ENCODE results near the gene CYB561D2.
"Not testable (repeated sequence)": the region's sequence is repeated elsewhere in the genome, so short reads cannot be mapped to it uniquely, and the experiment has no call there.

The CYB561D2 gene, protein sequence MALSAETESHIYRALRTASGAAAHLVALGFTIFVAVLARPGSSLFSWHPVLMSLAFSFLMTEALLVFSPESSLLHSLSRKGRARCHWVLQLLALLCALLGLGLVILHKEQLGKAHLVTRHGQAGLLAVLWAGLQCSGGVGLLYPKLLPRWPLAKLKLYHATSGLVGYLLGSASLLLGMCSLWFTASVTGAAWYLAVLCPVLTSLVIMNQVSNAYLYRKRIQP

DNA sequence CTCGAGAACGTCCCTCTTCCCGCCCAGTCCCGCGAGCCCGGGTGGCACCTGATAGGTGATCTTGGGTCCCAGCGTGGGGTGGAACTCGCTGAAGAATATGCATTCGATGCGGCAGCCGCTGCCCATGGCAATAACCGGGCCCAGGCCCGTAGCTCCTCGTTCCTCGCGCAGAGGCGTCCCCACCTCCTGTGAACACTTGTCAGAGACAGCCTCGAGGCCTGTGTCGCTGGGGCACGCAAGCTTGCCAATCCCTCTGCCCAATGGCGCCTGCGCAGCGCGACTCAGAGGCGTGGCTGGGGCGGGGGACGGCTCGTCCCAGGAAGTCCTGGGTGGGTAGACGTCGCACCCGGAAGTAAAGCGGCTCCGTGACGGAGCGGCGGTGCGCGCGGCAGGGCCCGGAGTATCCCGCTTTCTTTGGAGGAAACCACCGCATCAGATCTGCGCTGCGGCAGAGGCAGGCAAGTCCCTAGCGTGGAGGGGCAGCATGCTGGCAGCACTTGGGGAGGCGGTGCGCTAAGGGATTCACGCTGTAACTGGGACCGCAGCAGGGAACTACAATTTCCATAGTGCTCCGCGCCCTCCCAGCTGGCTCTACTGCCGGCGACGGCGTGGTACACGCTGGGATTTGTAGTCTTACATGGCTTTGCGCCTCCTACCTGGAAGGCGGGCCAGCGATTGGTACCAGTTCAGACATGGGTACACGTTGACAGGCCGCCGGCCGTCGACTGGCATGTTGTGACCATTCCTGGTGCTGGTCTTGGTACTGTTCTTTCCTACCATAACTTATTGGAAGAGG lies at the start of gene CYB561D2, which contains the start of gene NPRL2:
TSS of gene CYB561D2 (plus strand) at position 336 of the 796 bp plus-strand sequence. CDS start 572 bp downstream, outside the sequence.
TSS of gene NPRL2 (minus strand) at position 249 of the 796 bp plus-strand sequence. CDS start at position 126, 123 bp downstream.
- Histone ChIP-seq H3K27me3 (ENCODE audit: low read depth) (no peaks in the 10 kb centered on the region), H3K4me3 (peak within 1 kb of the TSS; percentile 90), H3K9me3 (no peaks in the 10 kb centered on the region), H3K36me3 (replicated peaks) (peaks cover 45% of the 10 kb centered on the region), H3K4me1 (peaks cover 9% of the 10 kb centered on the region)
- in situ Hi-C loops (cut with MboI; ENCODE audit: low sequenced_read_pairs), result loop anchor here (10.0 kb wide), 1 partner anchor 1034 kb away; the partner anchor contains the start of gene MANF
- DNase-seq (ENCODE audit: low spot score in 2 of 2), result peak; percentile 89 to 99

DNA sequence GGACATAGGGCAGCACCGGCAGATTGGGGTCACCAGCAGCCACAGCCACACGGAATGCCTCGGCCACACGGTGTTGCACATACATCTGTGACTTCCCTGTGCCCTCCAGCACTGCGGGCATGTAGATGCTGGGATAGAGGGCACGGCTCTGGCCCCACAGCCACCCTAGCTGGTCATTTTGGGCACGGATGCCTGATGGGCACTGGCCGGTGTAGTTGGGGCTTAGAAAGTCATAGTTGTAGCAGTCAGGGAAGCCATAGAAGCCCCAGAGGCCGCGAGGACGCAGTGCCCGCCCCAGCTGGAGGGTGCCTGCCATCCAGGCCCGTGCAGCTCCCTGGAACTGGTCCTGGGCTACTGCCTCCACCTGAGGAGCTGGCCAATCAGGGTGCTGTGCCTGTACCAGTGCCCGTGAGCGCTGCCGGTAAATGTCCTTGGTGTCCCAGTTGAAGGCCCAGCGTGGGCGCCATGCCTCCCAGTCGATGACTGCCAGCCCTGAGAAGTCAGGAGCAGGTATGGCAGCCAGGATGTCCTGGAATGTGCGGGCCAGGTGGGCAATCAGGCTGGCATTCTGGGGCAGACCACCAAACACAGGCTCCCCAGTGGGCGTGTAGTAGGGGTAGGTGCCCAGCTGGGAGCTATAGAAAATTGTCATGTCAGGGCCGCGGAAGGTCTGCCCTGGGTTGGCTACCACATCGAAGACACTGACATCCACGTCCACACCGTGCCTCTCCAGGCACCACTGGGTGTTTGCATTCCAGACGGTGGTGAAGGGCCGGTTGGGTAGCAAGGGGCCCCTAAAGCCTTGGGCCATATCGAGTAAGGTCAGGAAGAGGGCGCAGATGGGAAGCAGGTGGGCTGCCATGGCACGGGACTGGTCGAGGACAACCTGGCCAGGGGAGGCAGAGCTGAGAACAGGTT lies 48.3 kb upstream of the CYB561D2 start:
- no peak for DNase-seq (ENCODE audit: low spot score in 2 of 2)
- no peaks in the 10 kb centered on the region for H3K36me3 ChIP-seq (replicated peaks)
- peaks cover 11% of the 10 kb centered on the region for H3K9me3 ChIP-seq
- no peaks in the 10 kb centered on the region for H3K27me3 ChIP-seq (ENCODE audit: low read depth)
- H3K4me1 ChIP-seq, result peaks cover 12% of the 10 kb centered on the region
- in situ Hi-C loops (cut with MboI; ENCODE audit: low sequenced_read_pairs), result no loop called here
- H3K4me3 ChIP-seq, result no peak overlapping the region

DNA sequence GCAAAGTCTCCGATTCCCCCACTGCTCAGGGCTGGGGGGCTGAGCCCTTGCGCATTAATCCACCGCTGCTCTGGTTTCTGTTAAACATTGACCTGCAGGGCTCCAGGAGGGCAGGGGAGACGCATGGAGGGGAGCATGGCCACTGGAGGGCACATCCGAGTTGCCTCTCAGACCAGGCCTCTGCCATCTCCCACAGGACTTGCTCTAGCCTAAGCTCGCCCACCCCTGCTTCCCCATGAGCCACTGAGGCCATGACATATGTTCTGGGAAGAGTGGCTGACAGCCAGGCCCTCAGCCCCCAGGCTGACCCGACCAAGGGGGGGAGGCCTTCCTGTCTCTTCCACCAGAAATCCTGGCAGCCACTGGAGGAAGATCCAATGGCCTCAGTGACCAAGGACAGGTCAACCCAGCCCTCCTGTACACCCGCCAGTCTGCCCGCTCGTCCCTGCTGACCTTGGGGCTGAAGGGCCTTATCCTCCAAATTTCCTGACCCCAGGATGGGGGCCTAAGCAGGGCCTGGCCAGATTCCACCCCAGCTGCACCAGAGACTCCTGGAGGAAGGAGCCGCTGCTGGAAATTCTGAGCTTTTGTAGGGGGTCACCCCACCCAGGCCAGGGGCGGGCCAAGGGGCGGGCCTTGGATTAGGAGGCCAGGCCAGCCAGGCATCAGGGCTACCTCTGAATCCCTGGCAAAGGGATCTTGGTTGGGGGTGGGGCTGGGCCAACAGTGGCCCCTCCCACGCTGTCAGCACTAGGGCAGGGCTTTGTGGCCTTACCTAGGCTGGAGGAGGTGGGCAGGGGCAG lies 47.4 kb upstream of the CYB561D2 start, which contains the start of gene HYAL1:
TSS of gene HYAL1 (minus strand) at position 562 of the 803 bp plus-strand sequence. CDS start 618 bp downstream, outside the sequence.
- in situ Hi-C loops (cut with MboI; ENCODE audit: low sequenced_read_pairs), result no loop called here
- peaks cover 10% of the 10 kb centered on the region for H3K4me1 ChIP-seq
- no peak within 1 kb of the TSS for H3K4me3 ChIP-seq
- H3K9me3 ChIP-seq, result peaks cover 14% of the 10 kb centered on the region
- no peaks in the 10 kb centered on the region for H3K36me3 ChIP-seq (replicated peaks)
- peak in 1 of 2 experiments; percentile 71 for DNase-seq (ENCODE audit: low spot score in 2 of 2)
- no peaks in the 10 kb centered on the region for H3K27me3 ChIP-seq (ENCODE audit: low read depth)

DNA sequence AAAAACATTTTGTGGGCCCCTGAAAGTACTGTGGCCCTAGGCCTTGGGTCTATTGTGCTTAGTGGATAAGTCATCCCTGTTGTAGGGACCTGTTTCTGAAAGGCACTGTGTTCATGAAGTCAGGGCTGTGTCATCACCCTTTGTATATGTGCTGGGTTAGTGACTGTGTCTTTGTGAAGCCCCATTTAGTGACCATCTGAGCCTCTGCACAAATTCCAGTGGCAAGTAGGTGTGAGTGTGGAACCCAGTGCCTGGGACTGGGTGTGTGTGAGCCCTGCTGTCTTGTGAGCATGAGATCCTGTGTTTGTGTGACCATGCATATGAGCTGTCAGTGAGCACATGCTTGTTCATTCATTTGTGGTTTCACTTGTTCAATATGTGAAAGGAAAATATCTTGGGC lies 46.1 kb upstream of the CYB561D2 start:
- H3K27me3 ChIP-seq (ENCODE audit: low read depth), result no peaks in the 10 kb centered on the region
- no peak overlapping the region for H3K4me3 ChIP-seq
- H3K9me3 ChIP-seq, result peaks cover 21% of the 10 kb centered on the region
- DNase-seq (ENCODE audit: low spot score in 2 of 2), result no peak
- in situ Hi-C loops (cut with MboI; ENCODE audit: low sequenced_read_pairs), result no loop called here
- H3K36me3 ChIP-seq (replicated peaks), result no peaks in the 10 kb centered on the region
- H3K4me1 ChIP-seq, result peaks cover 8% of the 10 kb centered on the region

DNA sequence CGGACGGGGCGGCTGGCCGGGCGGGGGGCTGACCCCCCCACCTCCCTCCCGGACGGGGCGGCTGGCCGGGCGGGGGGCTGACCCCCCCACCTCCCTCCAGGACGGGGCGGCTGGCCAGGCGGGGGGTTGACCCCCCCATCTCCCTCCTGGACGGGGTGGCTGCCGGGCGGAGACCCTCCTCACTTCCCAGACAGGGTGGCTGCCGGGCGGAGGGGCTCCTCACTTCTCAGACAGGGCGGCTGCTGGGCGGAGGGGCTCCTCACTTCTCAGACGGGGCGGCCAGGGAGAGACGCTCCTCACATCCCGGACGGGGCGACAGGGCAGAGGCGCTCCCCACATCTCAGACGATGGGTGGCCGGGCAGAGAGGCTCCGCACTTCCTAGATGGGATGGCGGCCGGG lies 38.6 kb upstream of the CYB561D2 start:
- H3K4me3 ChIP-seq; DNase-seq (ENCODE audit: low spot score in 2 of 2); in situ Hi-C loops (cut with MboI; ENCODE audit: low sequenced_read_pairs); H3K36me3 ChIP-seq (replicated peaks); H3K4me1 ChIP-seq; H3K27me3 ChIP-seq (ENCODE audit: low read depth): not testable (repeated sequence)
- H3K9me3 ChIP-seq, result peaks cover 12% of the 10 kb centered on the region

DNA sequence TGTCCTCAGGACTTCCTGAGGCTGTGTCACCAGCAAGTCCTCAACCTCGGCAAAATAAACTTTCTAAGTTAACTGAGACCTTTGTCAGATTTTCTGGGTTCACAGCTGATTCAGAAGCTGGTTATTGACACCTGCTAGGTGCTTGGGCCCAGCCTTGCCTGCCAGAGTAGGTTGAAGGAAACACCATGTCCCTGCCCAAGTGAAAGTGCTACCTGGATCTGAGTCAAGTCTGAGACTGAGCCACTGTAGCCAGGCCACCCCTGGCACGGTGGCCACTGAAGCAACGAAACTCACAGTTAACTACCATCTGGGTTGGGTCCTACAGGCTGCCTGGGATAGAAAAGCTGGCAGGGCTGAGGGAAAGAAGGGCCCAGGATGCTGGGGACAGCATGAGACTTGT lies 36.3 kb upstream of the CYB561D2 start:
- Histone ChIP-seq H3K27me3 (ENCODE audit: low read depth) (no peaks in the 10 kb centered on the region), H3K4me1 (no peaks in the 10 kb centered on the region), H3K9me3 (no peaks in the 10 kb centered on the region), H3K4me3 (no peak overlapping the region), H3K36me3 (replicated peaks) (peaks cover 22% of the 10 kb centered on the region)
- in situ Hi-C loops (cut with MboI; ENCODE audit: low sequenced_read_pairs), result no loop called here
- DNase-seq (ENCODE audit: low spot score in 2 of 2), result no peak

DNA sequence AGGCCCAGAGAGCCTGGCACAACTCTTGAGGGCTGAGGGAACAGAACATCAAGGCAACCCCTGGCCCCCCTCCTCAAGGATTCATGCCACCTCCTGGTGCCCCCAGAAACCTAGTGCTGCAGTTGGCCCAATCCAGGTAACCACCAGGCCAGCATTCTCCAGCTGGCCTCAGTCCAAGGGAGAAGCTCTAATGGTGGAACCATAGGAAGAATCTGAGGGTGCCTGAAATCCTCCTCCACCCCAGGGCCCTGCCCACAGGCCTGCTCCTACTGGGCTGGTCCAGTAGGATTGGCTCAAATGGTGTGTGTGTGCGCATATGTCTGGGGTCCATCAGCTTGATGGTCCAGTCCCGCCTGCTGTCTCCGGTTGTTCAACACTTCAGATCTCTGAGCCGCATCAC lies 35.8 kb upstream of the CYB561D2 start:
- H3K36me3 ChIP-seq (replicated peaks), result peaks cover 27% of the 10 kb centered on the region
- no peaks in the 10 kb centered on the region for H3K4me1 ChIP-seq
- DNase-seq (ENCODE audit: low spot score in 2 of 2), result no peak
- H3K9me3 ChIP-seq, result no peaks in the 10 kb centered on the region
- no peak overlapping the region for H3K4me3 ChIP-seq
- H3K27me3 ChIP-seq (ENCODE audit: low read depth), result no peaks in the 10 kb centered on the region
- in situ Hi-C loops (cut with MboI; ENCODE audit: low sequenced_read_pairs), result no loop called here

DNA sequence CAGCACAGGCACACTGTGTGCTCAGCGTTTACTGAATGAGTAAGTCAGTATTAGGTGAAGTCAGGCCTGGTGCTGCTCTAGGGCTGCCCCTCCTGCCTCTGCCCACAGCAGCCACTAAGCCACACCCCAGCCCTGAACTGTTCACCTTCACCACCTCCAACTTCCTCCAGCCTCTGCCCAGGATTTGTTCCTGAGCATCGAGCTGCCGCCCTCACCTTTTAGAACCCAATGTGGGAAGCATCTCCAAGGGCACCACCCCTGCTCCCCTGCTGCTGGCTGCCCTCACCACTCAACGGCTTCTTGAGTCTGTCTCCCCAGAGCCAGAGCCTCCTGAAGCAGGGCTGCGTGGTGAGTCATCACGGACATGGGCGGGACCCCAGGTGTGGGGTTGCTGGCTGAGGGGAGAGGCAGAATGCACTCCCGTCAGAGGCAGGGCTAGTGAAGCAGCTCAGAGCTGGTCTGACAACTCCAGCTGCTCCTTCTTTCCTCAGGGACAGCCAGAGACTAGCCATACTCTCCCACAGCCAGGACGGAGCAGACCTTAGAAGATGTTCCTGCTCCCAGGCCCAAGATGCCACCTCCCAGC lies 33.9 kb upstream of the CYB561D2 start:
- Histone ChIP-seq H3K4me1 (peaks cover 7% of the 10 kb centered on the region), H3K9me3 (no peaks in the 10 kb centered on the region), H3K36me3 (replicated peaks) (peaks cover 33% of the 10 kb centered on the region), H3K27me3 (ENCODE audit: low read depth) (no peaks in the 10 kb centered on the region), H3K4me3 (no peak overlapping the region)
- in situ Hi-C loops (cut with MboI; ENCODE audit: low sequenced_read_pairs), result no loop called here
- no peak for DNase-seq (ENCODE audit: low spot score in 2 of 2)

DNA sequence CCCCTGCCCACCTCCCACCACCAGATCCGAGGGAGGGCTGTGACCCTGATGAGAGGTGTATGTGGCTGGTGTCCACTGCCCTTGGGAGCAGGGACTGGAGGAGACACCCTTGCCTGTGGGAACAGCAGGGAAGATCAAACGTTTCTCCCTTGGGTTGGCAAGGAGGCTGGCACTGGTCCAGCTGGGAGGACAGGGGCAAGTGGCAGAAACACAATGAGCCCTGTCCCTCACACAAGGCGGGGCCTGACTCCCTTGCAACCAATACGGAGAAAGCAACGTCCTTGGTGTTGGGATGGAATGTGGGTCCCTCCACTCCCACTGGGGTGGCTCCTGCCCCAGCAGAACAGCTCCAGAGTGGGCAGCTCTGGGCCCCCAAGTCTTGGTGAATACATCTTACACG lies 33.4 kb upstream of the CYB561D2 start:
- Histone ChIP-seq H3K9me3 (no peaks in the 10 kb centered on the region), H3K36me3 (replicated peaks) (peaks cover 33% of the 10 kb centered on the region), H3K27me3 (ENCODE audit: low read depth) (no peaks in the 10 kb centered on the region), H3K4me3 (no peak overlapping the region), H3K4me1 (peaks cover 10% of the 10 kb centered on the region)
- DNase-seq (ENCODE audit: low spot score in 2 of 2), result no peak
- in situ Hi-C loops (cut with MboI; ENCODE audit: low sequenced_read_pairs), result no loop called here

DNA sequence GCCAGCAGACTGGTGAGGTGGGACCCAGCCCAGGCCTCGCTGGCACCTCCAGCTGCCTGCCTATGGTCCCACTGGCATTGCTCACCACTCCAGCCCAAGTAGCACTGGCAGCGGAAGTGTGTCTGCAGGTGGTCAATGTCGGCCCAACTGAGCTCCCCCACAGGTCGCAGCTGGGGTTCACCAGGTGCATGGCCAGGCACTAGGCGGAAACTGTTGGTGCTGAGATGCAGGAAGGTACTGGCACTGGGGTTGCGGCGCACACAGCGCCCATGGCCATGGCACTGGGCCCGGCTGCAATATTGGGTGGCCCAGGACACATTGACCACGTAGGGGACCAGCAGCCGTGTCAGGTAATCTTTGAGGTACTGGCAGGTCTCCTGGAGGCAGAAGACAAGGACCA lies 32.5 kb upstream of the CYB561D2 start:
- no peak overlapping the region for H3K4me3 ChIP-seq
- no peak for DNase-seq (ENCODE audit: low spot score in 2 of 2)
- peaks cover 10% of the 10 kb centered on the region for H3K4me1 ChIP-seq
- in situ Hi-C loops (cut with MboI; ENCODE audit: low sequenced_read_pairs), result no loop called here
- H3K9me3 ChIP-seq, result no peaks in the 10 kb centered on the region
- no peaks in the 10 kb centered on the region for H3K27me3 ChIP-seq (ENCODE audit: low read depth)
- peaks cover 33% of the 10 kb centered on the region for H3K36me3 ChIP-seq (replicated peaks)

DNA sequence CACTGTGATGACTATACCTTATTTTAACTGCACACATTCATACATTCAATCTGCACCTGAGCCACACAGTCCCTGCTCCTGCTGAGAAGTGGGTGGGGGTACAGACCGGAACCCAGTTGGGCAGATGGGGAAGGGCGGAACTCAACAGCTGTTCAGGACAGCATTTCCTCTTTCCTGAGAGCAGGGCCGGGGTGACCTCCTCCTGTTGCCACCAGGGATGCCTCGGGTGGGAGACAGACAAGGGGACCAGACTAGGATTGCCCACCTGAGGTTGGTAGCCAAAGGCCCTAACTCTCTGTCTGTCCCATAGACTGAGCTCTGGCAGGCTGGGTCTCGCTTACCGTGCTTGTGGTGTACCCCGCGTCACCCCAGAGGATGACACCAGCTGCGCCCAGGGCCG lies 32.0 kb upstream of the CYB561D2 start:
- peaks cover 10% of the 10 kb centered on the region for H3K4me1 ChIP-seq
- in situ Hi-C loops (cut with MboI; ENCODE audit: low sequenced_read_pairs), result no loop called here
- H3K27me3 ChIP-seq (ENCODE audit: low read depth), result no peaks in the 10 kb centered on the region
- no peaks in the 10 kb centered on the region for H3K9me3 ChIP-seq
- no peak for DNase-seq (ENCODE audit: low spot score in 2 of 2)
- H3K4me3 ChIP-seq, result no peak overlapping the region
- H3K36me3 ChIP-seq (replicated peaks), result peaks cover 33% of the 10 kb centered on the region

DNA sequence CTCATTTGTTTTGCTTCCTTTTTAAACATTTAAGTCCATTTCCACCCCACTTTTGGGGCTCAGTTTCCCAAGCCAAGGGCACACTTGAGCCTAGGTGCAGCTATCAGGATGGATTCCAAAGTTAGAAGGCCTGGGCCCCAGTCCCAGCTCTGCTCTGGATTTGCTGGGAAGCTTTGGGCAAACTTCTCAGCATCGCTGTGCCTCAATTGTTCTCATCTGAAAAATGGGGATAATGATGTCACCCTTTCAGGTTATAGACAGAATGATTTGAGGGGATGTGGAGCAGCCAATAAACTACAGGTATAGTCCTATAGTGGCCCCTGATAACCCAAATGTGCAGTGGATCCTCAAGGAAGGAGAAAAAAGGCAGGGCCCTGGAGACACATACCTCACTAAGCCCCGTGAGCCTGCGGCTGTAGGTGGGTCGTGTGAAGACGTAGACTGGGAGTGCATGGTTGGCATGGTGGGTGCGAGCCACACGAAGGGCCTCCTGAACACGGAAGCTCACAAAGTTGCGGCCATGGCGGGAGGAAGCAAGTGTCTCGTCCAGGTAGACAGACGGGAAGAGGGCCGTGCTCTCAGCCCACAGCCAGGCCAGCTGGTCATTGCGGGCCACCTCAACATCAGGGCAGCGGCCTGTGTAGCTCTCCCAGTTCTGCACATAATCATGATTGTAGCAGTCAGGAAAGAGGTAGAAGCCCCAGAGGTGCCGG lies 31.3 kb upstream of the CYB561D2 start:
- in situ Hi-C loops (cut with MboI; ENCODE audit: low sequenced_read_pairs), result no loop called here
- Histone ChIP-seq H3K9me3 (no peaks in the 10 kb centered on the region), H3K36me3 (replicated peaks) (peaks cover 38% of the 10 kb centered on the region), H3K4me3 (no peak overlapping the region), H3K27me3 (ENCODE audit: low read depth) (no peaks in the 10 kb centered on the region), H3K4me1 (peaks cover 10% of the 10 kb centered on the region)
- DNase-seq (ENCODE audit: low spot score in 2 of 2), result no peak

Data from HAP-1 (cell line).